HepG2 (cell line): ENCODE measurements around the gene CDC42EP5. TPM values are rescaled to one million over a fixed set of nuclear protein-coding genes. Genes with fewer than 3 reads are reported as not detected.

Source experiments
- BRD4 ChIP-seq: sonication (generic); formaldehyde crosslinking; IDR thresholded peaks from 2 replicates; pipeline ENCODE4 v1.4.0; 2020; ENCODE audit warnings: missing genetic modification reagents
- FOSL2 ChIP-seq: sonication (generic); formaldehyde crosslinking; IDR thresholded peaks from 2 replicates; pipeline ENCODE4 v1.4.0; 2020; ENCODE audit warnings: missing genetic modification reagents
- FOXK2 ChIP-seq: fragments of 450-650 bp; IDR thresholded peaks from 2 replicates; pipeline ENCODE4 v1.6.1; 2016
- JUNB ChIP-seq: sonication (generic); formaldehyde crosslinking; IDR thresholded peaks from 2 replicates; pipeline ENCODE4 v1.8.0; 2022; ENCODE audit warnings: missing genetic modification reagents, mild to moderate bottlenecking, borderline replicate concordance
- SOX13 ChIP-seq, 3 experiments: fragments of 450-650 bp in 1 of 3; sonication (generic) in 1 of 3; formaldehyde crosslinking in 1 of 3; IDR thresholded peaks in 2 of 3; conservative IDR thresholded peaks in 1 of 3; 2 replicates each; pipeline versions ENCODE4 v1.5.0 to v1.6.1; 2016 to 2020; ENCODE audit warnings: antibody characterized with exemption in 1 of 3, mild to moderate bottlenecking in 1 of 3, missing compliant biosample characterization in 1 of 3, missing genetic modification reagents in 1 of 3, moderate library complexity in 1 of 3
- TFAP4 ChIP-seq: sonication (generic); IDR thresholded peaks from 2 replicates; pipeline ENCODE4 v1.6.1; 2016; ENCODE audit warnings: low read depth, borderline replicate concordance
- TRIM22 ChIP-seq: fragments of 450-650 bp; IDR thresholded peaks from 2 replicates; pipeline ENCODE4 v1.6.1; 2017
- ZBTB1 ChIP-seq: sonication (generic); formaldehyde crosslinking; IDR thresholded peaks from 2 replicates; pipeline ENCODE4 v1.4.0; 2020; ENCODE audit warnings: missing genetic modification reagents, borderline replicate concordance
- ZBTB38 ChIP-seq: sonication (generic); formaldehyde crosslinking; IDR thresholded peaks from 2 replicates; pipeline ENCODE4 v1.5.1; 2020; ENCODE audit warnings: mild to moderate bottlenecking, missing genetic modification reagents
- ZFX ChIP-seq: sonication (generic); formaldehyde crosslinking; IDR thresholded peaks from 2 replicates; pipeline ENCODE4 v1.4.0; 2020; ENCODE audit warnings: mild to moderate bottlenecking, low read depth, missing genetic modification reagents, moderate library complexity
- ZNF101 ChIP-seq: sonication (generic); formaldehyde crosslinking; IDR thresholded peaks from 2 replicates; pipeline ENCODE4 v1.4.0; 2020; ENCODE audit warnings: mild to moderate bottlenecking, low read depth, missing genetic modification reagents, borderline replicate concordance
- ZNF331 ChIP-seq: sonication (generic); formaldehyde crosslinking; IDR thresholded peaks from 2 replicates; pipeline ENCODE4 v1.4.0; 2020; ENCODE audit warnings: missing genetic modification reagents
- ZNF430 ChIP-seq: sonication (generic); formaldehyde crosslinking; IDR thresholded peaks from 2 replicates; pipeline ENCODE4 v1.9.0; 2021; ENCODE audit warnings: mild to moderate bottlenecking, missing genetic modification reagents
- ZNF552 ChIP-seq: sonication (generic); formaldehyde crosslinking; IDR thresholded peaks from 2 replicates; pipeline ENCODE4 v1.9.0; 2022; ENCODE audit warnings: missing genetic modification reagents, mild to moderate bottlenecking, borderline replicate concordance
- ZNF646 ChIP-seq: sonication (generic); formaldehyde crosslinking; IDR thresholded peaks from 2 replicates; pipeline ENCODE4 v1.9.0; 2021; ENCODE audit warnings: mild to moderate bottlenecking, missing genetic modification reagents
- ZNF710 ChIP-seq: sonication (generic); formaldehyde crosslinking; IDR thresholded peaks from 2 replicates; pipeline ENCODE4 v1.5.0; 2020; ENCODE audit warnings: mild to moderate bottlenecking, missing genetic modification reagents, borderline replicate concordance
- ZNF891 ChIP-seq: sonication (generic); formaldehyde crosslinking; IDR thresholded peaks from 2 replicates; pipeline ENCODE4 v1.5.0; 2020; ENCODE audit warnings: mild to moderate bottlenecking, missing genetic modification reagents
- polyA plus RNA-seq, 8 experiments: library from polyadenylated mRNA; depleted of rRNA in 3 of 8; stranded (reverse) in 7 of 8; unstranded in 1 of 8; fragments of >200 nt; fragmentation: Illumina TruSeq in 4 of 8; extraction: Trizol in 4 of 8; gene quantifications; 2 replicates each; pipeline versions ENCODE4 v1.2.1 to v1.2.3, GENCODE V29; 2011 to 2016; ENCODE audit warnings: low read depth in 4 of 8, missing spikeins in 1 of 8, mixed read lengths in 1 of 8; ENCODE audit not compliant: insufficient read depth in 1 of 8
- total RNA-seq, 5 experiments: library from RNA; depleted of rRNA; stranded (reverse); fragments of >200 nt; fragmentation: Illumina TruSeq; extraction: Trizol; gene quantifications; 2 replicates each; pipeline ENCODE4 v1.2.3, GENCODE V29; 2016; ENCODE audit warnings: low read depth in 1 of 5

The CDC42EP5 gene
- total and polyA plus RNA-seq, 2 of the 13 experiments (the other 11 are each of a cell fraction or from before 2014, with no cell fraction given), result 0.41 to 1.6 TPM

GRCh38 chr19:54418030-54418929 lies 54.8 kb downstream of the CDC42EP5 start (continued):
- TF ChIP-seq ZNF646 (CRISPR knock-in tag) (peak; percentile 83), BRD4 (CRISPR knock-in tag) (no peak), ZBTB1 (CRISPR knock-in tag) (no peak), ZNF331 (CRISPR knock-in tag) (peak; percentile 7; the same call in 1 of the 2 replicates), JUNB (peak; percentile 60), FOSL2 (CRISPR knock-in tag) (no peak), ZNF101 (CRISPR knock-in tag) (no peak), SOX13 (IDR thresholded peaks at IDR 0.05) (no peak), SOX13 (CRISPR knock-in tag; conservative IDR thresholded peaks at IDR 0.05 in 1 of 2, IDR thresholded peaks at IDR 0.05 in 1 of 2) (peak in 1 of 2 experiments; percentile 5; a peak in 1 of 4 replicates), ZNF552 (CRISPR knock-in tag) (0 out of 2 replicates have a peak, but pooled peaks have one; percentile 44), TFAP4 (peak; percentile 32; the same call in 1 of the 2 replicates), ZNF710 (CRISPR knock-in tag) (0 out of 2 replicates have a peak, but pooled peaks have one; percentile 39), FOXK2 (peak; percentile 42; the same call in 1 of the 2 replicates), ZFX (peak; percentile 66), ZNF891 (CRISPR knock-in tag) (no peak), TRIM22 (no peak), ZBTB38 (peak; percentile 49; the same call in 1 of the 2 replicates), ZNF430 (CRISPR knock-in tag) (no peak)
